ENCODE data around the gene KAT8.
"Not testable (repeated sequence)": the region's sequence is repeated elsewhere in the genome, so short reads cannot be mapped to it uniquely, and the experiment has no call there.

KAT8 gene

DNA sequence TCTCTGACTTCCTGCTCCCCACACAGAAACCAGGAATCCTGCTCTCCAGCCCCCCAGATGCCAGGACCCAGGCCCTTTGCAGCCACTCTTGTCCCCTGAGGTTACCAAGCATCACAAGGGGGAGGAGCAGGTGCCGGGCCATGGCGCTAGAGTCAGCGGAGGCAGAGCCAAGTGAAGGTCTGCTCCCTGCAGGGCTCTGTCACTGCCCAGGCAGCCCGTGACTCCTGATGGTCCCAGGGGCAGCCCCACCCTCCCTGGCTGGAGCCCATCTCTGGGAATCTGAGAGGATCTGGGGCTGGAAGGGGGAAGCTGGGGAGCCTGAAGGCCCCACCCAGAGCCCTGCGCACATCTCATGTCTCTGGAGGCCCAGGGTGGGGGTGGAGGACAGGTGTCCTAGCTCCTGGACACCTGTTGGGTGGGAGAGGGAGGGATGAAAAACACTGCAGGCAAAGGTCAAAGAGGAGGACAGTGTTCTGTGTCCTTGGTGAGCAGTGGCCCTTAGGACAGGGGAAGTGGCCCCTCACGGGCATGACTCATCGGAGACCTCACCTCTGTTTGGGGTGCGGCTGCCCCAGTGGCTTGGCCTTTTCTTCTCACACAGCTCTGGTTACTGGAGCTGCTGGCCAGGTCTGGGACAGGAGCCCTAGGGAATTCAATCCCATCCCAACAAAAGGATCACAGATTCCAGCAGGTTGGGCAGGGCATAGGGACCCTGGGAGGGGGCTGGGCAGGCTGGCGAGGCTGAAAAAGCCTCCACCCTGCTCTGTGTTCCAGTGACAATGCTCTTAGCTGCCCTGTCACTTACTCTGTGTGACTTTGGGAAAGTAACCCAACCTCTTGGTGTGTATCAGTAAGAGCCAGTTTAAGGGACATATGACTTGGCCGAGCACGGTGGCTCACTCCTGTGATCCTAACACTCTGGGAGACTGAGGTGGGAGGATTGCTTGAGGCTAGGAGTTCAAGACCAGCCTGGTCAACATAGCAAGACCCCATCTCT, 32.7 kb downstream of the KAT8 start, which contains the start of gene PRSS36:
Gene PRSS36 (minus strand): TSS at position 173 of the 997 bp plus-strand sequence. CDS start 31 bp downstream, at position 142.
- H3K4me2 ChIP-seq (ENCODE audit: insufficient read depth, low read length): no peak within 1 kb of the TSS
- TF ChIP-seq, protein P1, sequence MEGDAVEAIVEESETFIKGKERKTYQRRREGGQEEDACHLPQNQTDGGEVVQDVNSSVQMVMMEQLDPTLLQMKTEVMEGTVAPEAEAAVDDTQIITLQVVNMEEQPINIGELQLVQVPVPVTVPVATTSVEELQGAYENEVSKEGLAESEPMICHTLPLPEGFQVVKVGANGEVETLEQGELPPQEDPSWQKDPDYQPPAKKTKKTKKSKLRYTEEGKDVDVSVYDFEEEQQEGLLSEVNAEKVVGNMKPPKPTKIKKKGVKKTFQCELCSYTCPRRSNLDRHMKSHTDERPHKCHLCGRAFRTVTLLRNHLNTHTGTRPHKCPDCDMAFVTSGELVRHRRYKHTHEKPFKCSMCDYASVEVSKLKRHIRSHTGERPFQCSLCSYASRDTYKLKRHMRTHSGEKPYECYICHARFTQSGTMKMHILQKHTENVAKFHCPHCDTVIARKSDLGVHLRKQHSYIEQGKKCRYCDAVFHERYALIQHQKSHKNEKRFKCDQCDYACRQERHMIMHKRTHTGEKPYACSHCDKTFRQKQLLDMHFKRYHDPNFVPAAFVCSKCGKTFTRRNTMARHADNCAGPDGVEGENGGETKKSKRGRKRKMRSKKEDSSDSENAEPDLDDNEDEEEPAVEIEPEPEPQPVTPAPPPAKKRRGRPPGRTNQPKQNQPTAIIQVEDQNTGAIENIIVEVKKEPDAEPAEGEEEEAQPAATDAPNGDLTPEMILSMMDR (IDR thresholded peaks at IDR 0.05; ENCODE audit: borderline replicate concordance, extremely low read depth, low read length, poor library complexity, severe bottlenecking): no peak
- no peak for TF ChIP-seq EZH2 (IDR thresholded peaks at IDR 0.05; ENCODE audit: borderline replicate concordance, low read depth, low read length, severe bottlenecking)
- no peak within 1 kb of the TSS for H2AFZ ChIP-seq (ENCODE audit: low read depth, low read length)
- H3K4me3 ChIP-seq (ENCODE audit: low read depth in 1 of 2, low read length in 2 of 2): no peak within 1 kb of the TSS
- no peaks in the 10 kb centered on the region for H3K79me2 ChIP-seq (ENCODE audit: insufficient read depth, low read length)
- no peaks in the 10 kb centered on the region for H3K27me3 ChIP-seq (ENCODE audit: insufficient read depth, low read length, poor library complexity)
- no peaks in the 10 kb centered on the region for H3K36me3 ChIP-seq (ENCODE audit: insufficient read depth, low read length)
- no peaks in the 10 kb centered on the region for H4K20me1 ChIP-seq (ENCODE audit: insufficient read depth, low read length)
- H3K4me1 ChIP-seq (ENCODE audit: insufficient read depth, low read length): no peaks in the 10 kb centered on the region
- H3K9ac ChIP-seq (ENCODE audit: low read depth, low read length): no peak within 1 kb of the TSS
- ATAC-seq (ENCODE audit: insufficient read depth, low read depth) (no peak), DNase-seq (no peak)
- H3K27ac ChIP-seq (ENCODE audit: low read length): no peak within 1 kb of the TSS
- H3K9me3 ChIP-seq (ENCODE audit: insufficient read depth, low read length, severe bottlenecking): no peaks in the 10 kb centered on the region

GRCh38 chr16:31150976-31151375, 33.5 kb downstream of the KAT8 start:
- not testable (repeated sequence) for H3K27ac ChIP-seq (ENCODE audit: low read length); H3K79me2 ChIP-seq (ENCODE audit: insufficient read depth, low read length); H3K4me1 ChIP-seq (ENCODE audit: insufficient read depth, low read length)

DNA sequence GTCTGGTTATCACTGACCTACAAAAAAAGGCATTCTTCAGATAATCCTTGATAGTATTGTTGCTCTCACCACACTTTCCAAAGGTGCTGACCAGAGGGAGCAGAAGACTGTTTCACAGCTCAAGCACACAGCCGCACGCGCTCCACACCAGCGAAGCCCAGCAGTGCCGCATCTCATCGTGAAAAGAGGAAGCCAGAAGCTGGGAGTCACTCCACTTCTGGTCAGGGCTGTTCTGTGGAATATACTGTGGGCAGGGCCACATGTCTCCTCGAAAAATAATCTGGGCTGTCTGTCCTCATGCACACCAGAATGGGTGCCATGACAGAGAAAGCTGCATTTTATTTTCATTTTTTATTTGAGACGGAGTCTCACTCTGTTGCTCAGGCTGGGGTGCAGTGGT, 39.7 kb downstream of the KAT8 start:
- no peaks in the 10 kb centered on the region for H3K79me2 ChIP-seq (ENCODE audit: insufficient read depth, low read length)
- TF ChIP-seq EZH2 (IDR thresholded peaks at IDR 0.05; ENCODE audit: borderline replicate concordance, low read depth, low read length, severe bottlenecking): no peak
- TF ChIP-seq, protein P1 (IDR thresholded peaks at IDR 0.05; ENCODE audit: borderline replicate concordance, extremely low read depth, low read length, poor library complexity, severe bottlenecking): no peak
- no peaks in the 10 kb centered on the region for H3K9me3 ChIP-seq (ENCODE audit: insufficient read depth, low read length, severe bottlenecking)
- no peak overlapping the region for H3K4me3 ChIP-seq (ENCODE audit: low read depth in 1 of 2, low read length in 2 of 2)
- no peaks in the 10 kb centered on the region for H3K4me1 ChIP-seq (ENCODE audit: insufficient read depth, low read length)
- ATAC-seq (ENCODE audit: insufficient read depth, low read depth) (no peak), DNase-seq (no peak)
- no peaks in the 10 kb centered on the region for H3K36me3 ChIP-seq (ENCODE audit: insufficient read depth, low read length)
- H4K20me1 ChIP-seq (ENCODE audit: insufficient read depth, low read length): no peaks in the 10 kb centered on the region
- no peak overlapping the region for H2AFZ ChIP-seq (ENCODE audit: low read depth, low read length)
- no peak overlapping the region for H3K27ac ChIP-seq (ENCODE audit: low read length)
- H3K27me3 ChIP-seq (ENCODE audit: insufficient read depth, low read length, poor library complexity): no peaks in the 10 kb centered on the region
- H3K4me2 ChIP-seq (ENCODE audit: insufficient read depth, low read length): no peak overlapping the region
- no peak overlapping the region for H3K9ac ChIP-seq (ENCODE audit: low read depth, low read length)

More at GRCh38 chr16:31150976-31151375, 33.5 kb downstream of the KAT8 start:
- not testable (repeated sequence) for H3K36me3 ChIP-seq (ENCODE audit: insufficient read depth, low read length); H3K4me2 ChIP-seq (ENCODE audit: insufficient read depth, low read length); DNase-seq; H4K20me1 ChIP-seq (ENCODE audit: insufficient read depth, low read length); H3K9ac ChIP-seq (ENCODE audit: low read depth, low read length); H3K27me3 ChIP-seq (ENCODE audit: insufficient read depth, low read length, poor library complexity); H3K4me3 ChIP-seq (ENCODE audit: low read depth in 1 of 2, low read length in 2 of 2); H3K9me3 ChIP-seq (ENCODE audit: insufficient read depth, low read length, severe bottlenecking); ATAC-seq (ENCODE audit: insufficient read depth, low read depth); H2AFZ ChIP-seq (ENCODE audit: low read depth, low read length)

- Histone ChIP-seq H3K27ac (ENCODE audit: low read length) (no peak overlapping the region), H4K20me1 (ENCODE audit: insufficient read depth, low read length) (no peaks in the 10 kb centered on the region), H3K9ac (ENCODE audit: low read depth, low read length) (no peak overlapping the region), H3K27me3 (ENCODE audit: insufficient read depth, low read length, poor library complexity) (no peaks in the 10 kb centered on the region), H3K36me3 (ENCODE audit: insufficient read depth, low read length) (no peaks in the 10 kb centered on the region), H3K9me3 (ENCODE audit: insufficient read depth, low read length, severe bottlenecking) (no peaks in the 10 kb centered on the region), H3K4me1 (ENCODE audit: insufficient read depth, low read length) (no peaks in the 10 kb centered on the region), H3K4me3 (ENCODE audit: low read depth in 1 of 2, low read length in 2 of 2) (no peak overlapping the region), H3K4me2 (ENCODE audit: insufficient read depth, low read length) (no peak overlapping the region), H3K79me2 (ENCODE audit: insufficient read depth, low read length) (no peaks in the 10 kb centered on the region), H2AFZ (ENCODE audit: low read depth, low read length) (no peak overlapping the region)
- TF ChIP-seq EZH2 (IDR thresholded peaks at IDR 0.05; ENCODE audit: borderline replicate concordance, low read depth, low read length, severe bottlenecking): no peak
- TF ChIP-seq, protein P1 (IDR thresholded peaks at IDR 0.05; ENCODE audit: borderline replicate concordance, extremely low read depth, low read length, poor library complexity, severe bottlenecking): no peak
- no peak for ATAC-seq (ENCODE audit: insufficient read depth, low read depth)
- no peak for DNase-seq
Observed at GRCh38 chr16:31167315-31167714, 49.9 kb downstream of the KAT8 start.
